Measurements from ENCODE around the gene CARD6. TPM values are rescaled to one million over a fixed set of nuclear protein-coding genes. Genes with fewer than 3 reads are reported as not detected.
A peak's percentile ranks its signal among the peaks of the same experiment; 100 is the strongest.
"Not testable (repeated sequence)": the region's sequence is repeated elsewhere in the genome, so short reads cannot be mapped to it uniquely, and the experiment has no call there.

CARD6 gene
- total RNA-seq, 1 donor from 2014 or later = 1.0 TPM

DNA sequence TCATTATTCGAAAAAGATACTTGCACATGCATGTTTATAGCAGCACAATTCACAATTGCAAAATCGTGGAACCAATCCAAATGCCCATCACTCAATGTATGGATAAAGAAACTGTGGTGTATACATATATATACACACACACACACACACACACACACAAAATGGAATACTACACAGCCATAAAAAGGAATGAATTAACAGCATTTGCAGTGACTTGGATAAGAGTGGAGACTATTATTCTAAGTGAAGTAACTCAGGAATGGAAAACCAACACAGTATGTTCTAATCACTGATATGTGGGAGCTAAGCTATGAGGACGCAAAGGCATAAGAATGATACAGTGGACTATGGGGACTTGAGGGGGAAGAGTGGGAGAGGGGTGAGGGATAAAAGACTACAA is 46.3 kb upstream of the CARD6 start:
- not testable (repeated sequence) for H3K4me3 Mint-ChIP-seq (ENCODE audit: unreplicated experiment); H3K27ac Mint-ChIP-seq (ENCODE audit: unreplicated experiment); H3K9me3 ChIP-seq (ENCODE audit: insufficient read depth, low read depth, low read length); H3K27me3 ChIP-seq (ENCODE audit: insufficient read depth, low read length); H3K9ac ChIP-seq (ENCODE audit: low read length); DNase-seq (ENCODE audit: low read depth); FAIRE-seq; H3K27ac ChIP-seq (ENCODE audit: low read depth, low read length); H3K9me3 Mint-ChIP-seq (ENCODE audit: unreplicated experiment); H3K4me1 ChIP-seq (ENCODE audit: insufficient read depth, low read length); H3K4me2 ChIP-seq (ENCODE audit: low read length); H3K4me3 ChIP-seq (ENCODE audit: insufficient read depth, low read depth, low read length); H3K36me3 ChIP-seq (ENCODE audit: insufficient read depth, low read length); H3K36me3 Mint-ChIP-seq (ENCODE audit: low read depth, unreplicated experiment); H3K27me3 Mint-ChIP-seq (ENCODE audit: low read depth, unreplicated experiment); H2AFZ ChIP-seq (ENCODE audit: low read depth, low read length)
- H3K4me1 Mint-ChIP-seq (ENCODE audit: low read depth, unreplicated experiment) = peaks cover 10% of the 10 kb centered on the region
- H4K20me1 ChIP-seq (ENCODE audit: insufficient read depth, low read length) = peaks cover 69% of the 10 kb centered on the region
- peaks cover 74% of the 10 kb centered on the region for H3K79me2 ChIP-seq (ENCODE audit: insufficient read depth, low read length)

DNA sequence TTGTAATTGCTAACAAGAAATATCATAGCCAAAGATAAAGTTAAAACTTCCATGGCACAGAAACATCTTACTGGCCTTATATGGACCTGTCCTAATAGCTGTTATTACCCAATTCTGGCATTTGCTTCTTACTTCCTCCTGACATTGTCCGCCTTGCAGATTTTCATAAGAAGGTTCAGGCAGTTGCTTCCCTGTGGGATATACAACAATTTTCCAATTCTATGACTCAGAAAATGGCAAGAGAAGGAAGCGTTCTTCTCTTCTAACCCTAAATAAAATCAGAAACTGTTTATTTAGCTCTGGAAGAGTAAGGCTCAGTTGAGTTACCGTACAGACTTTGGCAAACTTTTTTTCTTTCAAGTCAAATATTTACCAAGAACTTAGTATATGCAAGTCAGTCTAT is 44.7 kb upstream of the CARD6 start:
- H3K4me1 ChIP-seq (ENCODE audit: insufficient read depth, low read length) = no peaks in the 10 kb centered on the region
- H3K27ac ChIP-seq (ENCODE audit: low read depth, low read length) = no peak overlapping the region
- DNase-seq (ENCODE audit: low read depth) (peak; percentile 30), FAIRE-seq (no peak)
- H4K20me1 ChIP-seq (ENCODE audit: insufficient read depth, low read length) = peaks cover 53% of the 10 kb centered on the region
- peaks cover 58% of the 10 kb centered on the region for H3K79me2 ChIP-seq (ENCODE audit: insufficient read depth, low read length)
- no peak overlapping the region for H2AFZ ChIP-seq (ENCODE audit: low read depth, low read length)
- H3K4me2 ChIP-seq (ENCODE audit: low read length) = peak overlapping the region; percentile 89
- H3K27me3 ChIP-seq (ENCODE audit: insufficient read depth, low read length) = no peaks in the 10 kb centered on the region
- Mint-ChIP-seq H3K9me3 (ENCODE audit: unreplicated experiment) (no peaks in the 10 kb centered on the region), H3K4me1 (ENCODE audit: low read depth, unreplicated experiment) (peaks cover 6% of the 10 kb centered on the region), H3K27me3 (ENCODE audit: low read depth, unreplicated experiment) (no peaks in the 10 kb centered on the region), H3K27ac (ENCODE audit: unreplicated experiment) (no peak overlapping the region), H3K4me3 (ENCODE audit: unreplicated experiment) (peak overlapping the region; percentile 89), H3K36me3 (ENCODE audit: low read depth, unreplicated experiment) (peaks cover 2% of the 10 kb centered on the region)
- peak overlapping the region; percentile 98 for H3K9ac ChIP-seq (ENCODE audit: low read length)
- no peaks in the 10 kb centered on the region for H3K36me3 ChIP-seq (ENCODE audit: insufficient read depth, low read length)
- H3K9me3 ChIP-seq (ENCODE audit: insufficient read depth, low read depth, low read length) = no peaks in the 10 kb centered on the region
- H3K4me3 ChIP-seq (ENCODE audit: insufficient read depth, low read depth, low read length) = peak overlapping the region; percentile 96
- TF ChIP-seq EZH2 (IDR thresholded peaks at IDR 0.05; ENCODE audit: insufficient read depth, low read length) (no peak), CTCF (IDR thresholded peaks at IDR 0.05; ENCODE audit: insufficient read depth, low read depth, low read length) (no peak)

DNA sequence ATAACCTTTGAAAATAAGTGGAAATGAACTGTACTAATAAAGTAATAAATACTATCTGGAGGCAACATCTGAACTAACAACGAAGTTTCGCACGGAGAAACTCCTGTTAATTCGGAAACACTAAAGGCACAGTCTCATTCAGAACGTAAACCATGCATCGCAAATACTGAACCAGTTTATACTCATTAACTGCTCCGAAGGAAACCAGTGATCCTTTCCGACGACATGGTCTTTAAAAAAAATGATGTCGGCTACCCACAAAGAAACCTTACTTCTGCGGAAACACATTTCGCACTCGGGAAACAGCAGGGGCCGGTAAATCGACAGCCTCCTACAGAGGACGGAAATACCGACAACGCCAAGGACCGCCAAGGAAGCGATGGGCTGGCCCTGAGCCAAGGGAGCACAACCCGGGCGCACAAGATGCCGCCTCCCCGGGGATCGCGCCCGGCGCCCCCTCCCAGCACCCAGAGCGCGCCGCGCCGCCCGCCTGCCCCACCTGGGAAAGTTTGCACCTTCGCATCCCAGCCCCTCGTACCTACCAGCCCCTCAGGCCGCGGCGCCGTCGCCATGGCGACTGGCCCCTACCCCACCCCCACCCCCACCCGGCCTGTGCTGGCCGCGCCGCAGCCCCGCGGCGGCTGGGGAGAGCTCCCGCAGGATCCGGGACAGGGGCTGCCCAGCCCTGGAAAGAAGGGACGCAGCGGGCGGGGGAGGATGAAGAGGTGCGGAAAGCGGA is 43.7 kb upstream of the CARD6 start:
- peak overlapping the region; percentile 96 for H3K4me3 ChIP-seq (ENCODE audit: insufficient read depth, low read depth, low read length)
- peak overlapping the region; percentile 89 for H3K4me2 ChIP-seq (ENCODE audit: low read length)
- peaks cover 43% of the 10 kb centered on the region for H4K20me1 ChIP-seq (ENCODE audit: insufficient read depth, low read length)
- H3K9me3 Mint-ChIP-seq (ENCODE audit: unreplicated experiment) = no peaks in the 10 kb centered on the region
- peak; percentile 57 for DNase-seq (ENCODE audit: low read depth)
- H2AFZ ChIP-seq (ENCODE audit: low read depth, low read length) = peak overlapping the region; percentile 99
- H3K4me1 Mint-ChIP-seq (ENCODE audit: low read depth, unreplicated experiment) = peaks cover 6% of the 10 kb centered on the region
- H3K79me2 ChIP-seq (ENCODE audit: insufficient read depth, low read length) = peaks cover 49% of the 10 kb centered on the region
- peaks cover 2% of the 10 kb centered on the region for H3K36me3 Mint-ChIP-seq (ENCODE audit: low read depth, unreplicated experiment)
- no peaks in the 10 kb centered on the region for H3K4me1 ChIP-seq (ENCODE audit: insufficient read depth, low read length)
- FAIRE-seq = no peak
- no peak for TF ChIP-seq EZH2 (IDR thresholded peaks at IDR 0.05; ENCODE audit: insufficient read depth, low read length)
- H3K9me3 ChIP-seq (ENCODE audit: insufficient read depth, low read depth, low read length) = no peaks in the 10 kb centered on the region
- H3K27ac ChIP-seq (ENCODE audit: low read depth, low read length) = peak overlapping the region; percentile 94
- peak overlapping the region; percentile 98 for H3K9ac ChIP-seq (ENCODE audit: low read length)
- H3K27ac Mint-ChIP-seq (ENCODE audit: unreplicated experiment) = peak overlapping the region; percentile 53
- no peaks in the 10 kb centered on the region for H3K36me3 ChIP-seq (ENCODE audit: insufficient read depth, low read length)
- peak overlapping the region; percentile 89 for H3K4me3 Mint-ChIP-seq (ENCODE audit: unreplicated experiment)
- H3K27me3 ChIP-seq (ENCODE audit: insufficient read depth, low read length) = no peaks in the 10 kb centered on the region
- no peaks in the 10 kb centered on the region for H3K27me3 Mint-ChIP-seq (ENCODE audit: low read depth, unreplicated experiment)
